Calu3 (cell line): Measurements from ENCODE around the gene SFT2D3. TPM values are rescaled to one million over a fixed set of nuclear protein-coding genes. Genes with fewer than 3 reads are reported as not detected.
A peak's percentile ranks its signal among the peaks of the same experiment; 100 is the strongest.

ENCODE experiments used
- BruUV-seq: library from RNA; stranded (reverse); fragments of 400-500 nt; replicated peaks from 2 replicates; lab custom pipeline; 2021; lab: Mats Ljungman, UMichigan
- CTCF ChIA-PET: fragments of 300-600 bp; sonication (Branson Sonifier 250); formaldehyde crosslinking; loops from one replicate; lab custom pipeline; 2022; ENCODE audit warnings: antibody characterized with exemption; lab: Charles Lee
- DNase-seq: peaks from one replicate; pipeline ENCODE4 v3.0.0; 2022
- H3K27ac Mint-ChIP-seq: one replicate; pipeline ENCODE4 v1.8.0; 2022; ENCODE audit warnings: mixed read lengths; ENCODE audit not compliant: unreplicated experiment
- H3K27me3 Mint-ChIP-seq: one replicate; pipeline ENCODE4 v1.8.0; 2022; ENCODE audit warnings: mixed read lengths; ENCODE audit not compliant: unreplicated experiment
- H3K36me3 Mint-ChIP-seq: one replicate; pipeline ENCODE4 v1.8.0; 2022; ENCODE audit warnings: mild to moderate bottlenecking, moderate library complexity, mixed read lengths; ENCODE audit not compliant: insufficient read depth, unreplicated experiment
- H3K4me1 Mint-ChIP-seq: one replicate; pipeline ENCODE4 v1.8.0; 2022; ENCODE audit warnings: mild to moderate bottlenecking, low read depth, mixed read lengths; ENCODE audit not compliant: unreplicated experiment
- H3K4me3 Mint-ChIP-seq: one replicate; pipeline ENCODE4 v1.8.0; 2022; ENCODE audit warnings: mild to moderate bottlenecking, low read depth, moderate library complexity, mixed read lengths; ENCODE audit not compliant: unreplicated experiment
- H3K9me3 Mint-ChIP-seq: one replicate; pipeline ENCODE4 v1.8.0; 2022; ENCODE audit warnings: low read depth, mixed read lengths; ENCODE audit not compliant: unreplicated experiment
- CTCF ChIP-seq: fragments of 200-600 bp; IDR thresholded peaks from one replicate; pipeline ENCODE4 v1.8.0; 2022; ENCODE audit warnings: antibody characterized with exemption; ENCODE audit not compliant: unreplicated experiment
- intact Hi-C: fragments of 100-400 bp; cut with micrococcal nuclease; formaldehyde crosslinking; loops from one replicate; pipeline ENCODE4 v1.10.0; 2022; ENCODE audit not compliant: unreplicated experiment
- total RNA-seq: library from RNA; stranded (reverse); gene quantifications from 2 replicates; pipeline ENCODE4 v1.2.3, GENCODE V29; 2022

The SFT2D3 gene
- total RNA-seq, 1 experiment from 2014 or later: 9.3 TPM

- CTCF ChIA-PET: no interaction called here
- H3K27ac Mint-ChIP-seq: no peak overlapping the region
- no TSS peak for BruUV-seq
- no peak for DNase-seq
- TF ChIP-seq CTCF: no peak
- H3K36me3 Mint-ChIP-seq: no peaks in the 10 kb centered on the region
- intact Hi-C loops: no loop called here
- H3K4me3 Mint-ChIP-seq: no peak overlapping the region
- no peaks in the 10 kb centered on the region for H3K4me1 Mint-ChIP-seq
- no peaks in the 10 kb centered on the region for H3K9me3 Mint-ChIP-seq
- H3K27me3 Mint-ChIP-seq: peaks cover 86% of the 10 kb centered on the region
Observed at GRCh38 chr2:127671557-127672302, 29.6 kb upstream of the SFT2D3 start.

- Mint-ChIP-seq H3K4me3 (no peak overlapping the region), H3K27ac (no peak overlapping the region), H3K4me1 (no peaks in the 10 kb centered on the region), H3K9me3 (no peaks in the 10 kb centered on the region), H3K36me3 (no peaks in the 10 kb centered on the region), H3K27me3 (peaks cover 86% of the 10 kb centered on the region)
- DNase-seq: no peak
- BruUV-seq: no TSS peak
- intact Hi-C loops: no loop called here
- CTCF ChIA-PET: no interaction called here
- no peak for TF ChIP-seq CTCF
Observed at GRCh38 chr2:127672341-127673224, 28.7 kb upstream of the SFT2D3 start.

- CTCF ChIA-PET: interaction anchor here (0.9 kb wide), 1 partner anchor 82 kb away, joined by 4 read pairs; no protein-coding TSS in a partner anchor
Observed at GRCh38 chr2:127673291-127674069, 27.8 kb upstream of the SFT2D3 start.

More at GRCh38 chr2:127673291-127674069, 27.8 kb upstream of the SFT2D3 start:
- DNase-seq: no peak
- no peak for TF ChIP-seq CTCF
- Mint-ChIP-seq H3K4me1 (no peaks in the 10 kb centered on the region), H3K9me3 (no peaks in the 10 kb centered on the region), H3K27me3 (peaks cover 93% of the 10 kb centered on the region), H3K27ac (no peak overlapping the region), H3K4me3 (peak overlapping the region; percentile 65), H3K36me3 (no peaks in the 10 kb centered on the region)
- BruUV-seq: no TSS peak
- intact Hi-C loops: no loop called here
